NCI-H510A treated with DMSO at 0.1 percent for 48 hours (cell line): ENCODE results near the gene SOD3.

Experiments
- DNase-seq: peaks from one replicate; lab custom pipeline; 2025; lab: John Stamatoyannopoulos, UW

The SOD3 gene

DNA sequence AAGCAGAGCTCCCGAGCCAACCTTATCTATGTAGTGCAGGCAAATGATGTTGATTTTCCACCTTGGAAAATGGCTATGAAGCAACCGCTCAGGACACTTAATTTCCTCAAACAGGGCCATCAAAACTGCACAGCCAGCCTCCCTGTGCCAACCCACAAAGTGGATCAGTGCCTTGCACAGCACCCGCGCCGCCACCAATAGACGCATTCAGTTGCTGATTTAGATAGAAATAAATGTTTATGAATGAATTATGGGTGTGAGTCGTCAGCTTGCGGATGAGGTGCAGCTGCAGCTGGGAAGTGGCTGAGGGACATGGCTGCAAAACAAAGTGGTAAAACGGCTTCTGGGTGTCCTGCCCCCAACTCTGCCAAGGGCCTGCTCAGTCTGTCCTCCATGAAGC lies 47.0 kb downstream of the SOD3 start:
- DNase-seq, result no peak

DNA sequence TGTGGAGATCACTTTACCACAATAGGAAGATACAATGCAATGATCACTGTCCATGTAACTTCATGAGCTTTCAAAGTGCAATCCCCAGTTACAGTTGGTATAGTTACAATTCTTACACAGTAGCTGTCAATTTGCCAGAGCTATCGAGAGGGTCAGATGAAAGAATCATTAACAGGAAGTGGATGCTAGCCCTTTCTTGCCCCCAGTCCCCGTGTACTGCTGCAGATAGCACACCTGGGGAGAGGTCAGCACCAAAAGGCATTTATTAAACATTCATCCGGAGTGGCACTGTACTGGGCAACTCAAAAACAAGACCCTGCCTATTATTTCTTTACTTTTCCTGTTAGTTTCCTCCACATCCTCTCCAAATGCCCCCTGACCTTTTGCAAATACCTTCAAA lies 47.7 kb downstream of the SOD3 start:
- DNase-seq, result no peak

DNA sequence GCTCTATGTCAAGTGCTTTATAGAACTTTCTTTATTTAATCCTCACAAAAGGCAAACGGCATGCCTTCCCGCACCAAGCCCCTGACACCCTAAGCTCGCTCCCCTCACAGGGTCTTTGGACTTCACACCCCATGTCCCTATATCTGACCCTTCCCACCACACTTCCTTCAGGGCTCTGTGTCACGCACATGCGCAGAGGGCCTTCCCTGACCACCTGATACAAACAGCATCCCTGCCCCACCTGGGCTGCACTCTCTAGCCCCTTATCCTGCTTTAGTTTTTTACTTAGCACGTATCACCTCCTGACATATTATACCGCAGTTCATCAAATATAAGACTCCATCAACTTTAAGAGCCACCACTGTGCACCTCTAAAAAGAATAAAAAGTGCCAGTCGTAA lies 49.8 kb downstream of the SOD3 start:
- no peak for DNase-seq

DNA sequence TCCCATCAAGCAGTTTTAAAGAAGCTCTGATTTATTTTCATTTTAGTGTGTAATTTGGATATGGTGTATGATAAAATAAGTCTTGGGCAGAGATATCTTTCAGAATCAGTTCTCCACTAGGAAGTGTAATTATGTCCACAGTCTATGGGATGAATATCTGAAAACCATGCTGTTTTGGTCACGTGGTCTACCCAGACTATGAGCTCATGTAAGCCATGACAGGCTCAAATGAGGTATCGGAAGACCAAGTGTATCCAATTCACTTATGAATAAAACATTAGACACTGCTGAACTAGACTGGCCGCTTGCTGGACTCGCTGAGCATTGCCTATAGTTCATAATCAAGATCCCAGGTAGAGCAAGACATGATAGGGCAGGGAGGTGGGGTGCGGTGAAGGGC lies 50.5 kb downstream of the SOD3 start:
- DNase-seq, result no peak

DNA sequence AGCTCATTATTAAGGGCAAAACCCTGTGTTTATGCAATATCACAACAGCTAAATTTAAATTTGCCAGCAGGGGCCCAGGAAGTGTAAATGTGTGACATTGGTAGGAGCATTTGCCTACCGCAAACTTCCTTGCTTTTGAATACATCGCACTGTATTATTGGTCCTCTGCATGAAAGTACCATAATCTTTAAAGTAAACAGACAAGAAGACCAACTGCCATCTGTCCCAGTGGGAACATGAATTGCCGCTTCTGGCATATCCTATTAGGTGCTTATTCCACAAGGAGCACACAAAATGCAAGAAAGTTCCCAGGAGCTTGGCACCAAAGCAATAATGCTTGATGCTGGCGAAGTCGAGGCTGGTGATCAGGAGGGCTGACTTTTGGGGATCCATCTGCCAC lies 51.3 kb downstream of the SOD3 start:
- DNase-seq, result no peak

DNA sequence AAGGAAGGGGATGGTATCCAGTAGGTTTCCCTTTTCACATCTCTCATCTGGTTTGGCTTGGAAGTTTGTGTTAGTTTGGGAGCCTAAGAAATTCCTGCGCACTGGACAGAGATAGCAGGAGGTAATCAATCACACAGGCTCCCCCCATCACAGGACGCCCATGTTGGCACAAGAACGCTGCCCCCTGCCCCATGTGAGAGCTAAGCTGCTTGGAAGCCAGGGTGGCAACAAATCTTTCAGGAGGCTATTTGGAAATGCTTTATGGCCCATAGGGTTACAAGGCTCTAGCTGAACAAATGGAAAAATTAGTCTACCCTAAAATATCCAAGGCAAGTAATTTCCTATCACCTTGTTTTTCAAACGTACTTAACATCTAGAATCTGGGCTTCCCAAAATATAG lies 54.0 kb downstream of the SOD3 start:
- no peak for DNase-seq

DNA sequence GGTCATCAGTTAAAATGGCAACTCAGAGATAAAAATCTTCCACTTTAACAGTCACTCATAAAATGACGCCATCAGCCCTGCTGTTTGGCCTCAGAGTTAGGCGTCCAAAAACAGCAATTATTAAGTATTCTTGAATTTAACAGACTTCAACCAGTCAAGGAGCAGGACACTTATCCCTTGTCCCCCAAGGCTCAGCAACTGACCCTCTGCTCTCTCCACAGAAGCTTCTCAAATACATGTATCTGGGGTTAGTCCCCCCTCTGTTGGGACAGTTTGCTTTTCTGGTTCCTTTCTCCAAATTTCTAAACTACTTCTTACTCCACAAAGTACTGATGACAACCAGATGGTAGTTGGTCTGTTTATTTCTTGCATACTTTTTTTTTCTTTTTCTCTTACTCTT lies 54.4 kb downstream of the SOD3 start:
- DNase-seq, result no peak
